HCT116 (cell line): ENCODE results near the gene FERMT1. TPM values are rescaled to one million over a fixed set of nuclear protein-coding genes. Genes with fewer than 3 reads are reported as not detected.

Source experiments
- ATAC-seq: fragments of 200-7000 bp; cut with Tn5 transposase; 2 replicates; pipeline ENCODE4 v1.9.1; 2020; ENCODE audit warnings: mild to moderate bottlenecking, moderate library complexity
- BruUV-seq: library from RNA; stranded (reverse); fragments of 400-500 nt; replicated peaks from 2 replicates; lab custom pipeline; 2021; lab: Mats Ljungman, UMichigan
- CTCF ChIA-PET: fragments of 300-600 bp; sonication (Branson Sonifier 250); formaldehyde crosslinking; loops from one replicate; lab custom pipeline; 2021; ENCODE audit warnings: antibody characterized with exemption; lab: Charles Lee
- POLR2A ChIA-PET: fragments of 300-600, 350-600 bp; sonication (Branson Sonifier 250); formaldehyde crosslinking; loops from one replicate; lab custom pipeline; 2021; ENCODE audit warnings: antibody characterized with exemption; lab: Charles Lee
- RAD21 ChIA-PET, 2 experiments: fragments of 300-600 bp; sonication (Branson Sonifier 250); formaldehyde crosslinking; loops; one replicate each; lab custom pipeline; 2023; ENCODE audit warnings: low total read pairs in 2 of 2; ENCODE audit not compliant: uncharacterized antibody in 2 of 2, unreplicated experiment in 2 of 2, low non-redundant PET in 1 of 2; lab: Charles Lee
- DNase-seq: peaks from one replicate; pipeline ENCODE4 v3.0.0-alpha.2; 2010; ENCODE audit warnings: low read depth, low spot score
- H2AFZ ChIP-seq: fragments of 200-600 bp; shearing (Covaris generic), sonication (generic); 2 replicates; pipeline ENCODE4 v1.6.1; 2017; ENCODE audit warnings: low read depth, mixed run types, mixed read lengths, antibody characterized with exemption, low read length; ENCODE audit not compliant: poor library complexity, severe bottlenecking
- H3K27ac ChIP-seq: 2 replicates; pipeline ENCODE4 v1.5.1; 2012; ENCODE audit warnings: low read depth, low read length
- H3K27me3 ChIP-seq: fragments of 200-600 bp; sonication (generic); 2 replicates; pipeline ENCODE4 v1.6.1; 2016; ENCODE audit warnings: mixed run types, low read length, mixed read lengths; ENCODE audit not compliant: insufficient read depth
- H3K36me3 ChIP-seq, 2 experiments: fragments of 200-500 bp in 1 of 2; fragments of 200-600 bp in 1 of 2; sonication (Bioruptor generic) in 1 of 2; sonication (generic) in 1 of 2; 2 replicates each; pipeline versions ENCODE4 v1.5.1 to v1.6.1; 2014 to 2016; ENCODE audit warnings: low read length in 2 of 2, inconsistent platforms in 1 of 2, mixed read lengths in 1 of 2, mixed run types in 1 of 2; ENCODE audit not compliant: insufficient read depth in 2 of 2, control insufficient read depth in 1 of 2
- H3K4me1 ChIP-seq, 2 experiments: fragments of 200-600 bp in 1 of 2; sonication (generic) in 1 of 2; 2 replicates each; pipeline versions ENCODE4 v1.5.1 to v1.6.1; 2012 to 2017; ENCODE audit warnings: low read length in 2 of 2, inconsistent platforms in 1 of 2, mild to moderate bottlenecking in 1 of 2, mixed read lengths in 1 of 2, mixed run types in 1 of 2, moderate library complexity in 1 of 2; ENCODE audit not compliant: insufficient read depth in 2 of 2, control insufficient read depth in 1 of 2
- H3K4me2 ChIP-seq: fragments of 200-600 bp; sonication (generic); 2 replicates; pipeline ENCODE4 v1.6.1; 2017; ENCODE audit warnings: mixed run types, low read length, mixed read lengths
- H3K4me3 ChIP-seq, 2 experiments: fragments of 200-600 bp in 1 of 2; sonication (generic) in 1 of 2; replicated peaks in 1 of 2; 2 replicates each; pipeline ENCODE4 v1.5.1; 2011 to 2016; ENCODE audit warnings: low read length in 2 of 2, control low read depth in 1 of 2, low read depth in 1 of 2, mild to moderate bottlenecking in 1 of 2, mixed read lengths in 1 of 2, mixed run types in 1 of 2
- H3K79me2 ChIP-seq: fragments of 200-600 bp; sonication (generic); 2 replicates; pipeline ENCODE4 v1.6.1; 2017; ENCODE audit warnings: mild to moderate bottlenecking, mixed run types, low read length, moderate library complexity, mixed read lengths; ENCODE audit not compliant: insufficient read depth
- H3K9ac ChIP-seq: fragments of 200-600 bp; sonication (generic); 2 replicates; pipeline ENCODE4 v1.6.1; 2016; ENCODE audit warnings: low read length, mixed read lengths
- H3K9me2 ChIP-seq: fragments of 200-600 bp; sonication (generic), shearing (Covaris generic); 2 replicates; pipeline ENCODE4 v1.6.1; 2017; ENCODE audit warnings: mixed run types, mild to moderate bottlenecking, moderate library complexity; ENCODE audit not compliant: insufficient read depth
- H3K9me3 ChIP-seq, 2 experiments: fragments of 200-500 bp in 1 of 2; fragments of 200-600 bp in 1 of 2; sonication (Bioruptor generic) in 1 of 2; sonication (generic) in 1 of 2; 2 replicates each; pipeline ENCODE4 v1.6.1; 2014 to 2017; ENCODE audit warnings: low read length in 2 of 2, mixed read lengths in 2 of 2, inconsistent platforms in 1 of 2, low read depth in 1 of 2, mild to moderate bottlenecking in 1 of 2, mixed run types in 1 of 2, moderate library complexity in 1 of 2; ENCODE audit not compliant: control insufficient read depth in 1 of 2, insufficient read depth in 1 of 2
- H4K20me1 ChIP-seq: fragments of 200-600 bp; sonication (generic), shearing (Covaris generic); 2 replicates; pipeline ENCODE4 v1.6.1; 2017; ENCODE audit warnings: mixed run types, mild to moderate bottlenecking, moderate library complexity; ENCODE audit not compliant: insufficient read depth
- ATF3 ChIP-seq: IDR thresholded peaks from 2 replicates; pipeline ENCODE4 v1.6.1; 2012
- CEBPB ChIP-seq: IDR thresholded peaks from 2 replicates; pipeline ENCODE4 v1.6.1; 2012; ENCODE audit warnings: low read depth
- EGR1 ChIP-seq: IDR thresholded peaks from 2 replicates; pipeline ENCODE4 v1.6.1; 2012; ENCODE audit warnings: low read depth
- REST ChIP-seq: IDR thresholded peaks from 2 replicates; pipeline ENCODE4 v1.6.1; 2012; ENCODE audit warnings: low read depth
- SP1 ChIP-seq: IDR thresholded peaks from 2 replicates; pipeline ENCODE4 v1.6.1; 2012; ENCODE audit warnings: low read depth
- YY1 ChIP-seq: IDR thresholded peaks from 2 replicates; pipeline ENCODE4 v1.6.1; 2011; ENCODE audit warnings: low read length, low read depth, moderate library complexity, mild to moderate bottlenecking; ENCODE audit not compliant: insufficient replicate concordance; ENCODE audit errors: extremely low read depth
- ZFX ChIP-seq: fragments of 450-650 bp; IDR thresholded peaks from 2 replicates; pipeline ENCODE4 v1.6.1; 2017
- intact Hi-C: fragments of 100-400 bp; cut with micrococcal nuclease; formaldehyde crosslinking; loops from 2 replicates; pipeline ENCODE4 v1.10.0; 2022
- total RNA-seq: library from RNA; stranded (reverse); gene quantifications from one replicate; pipeline ENCODE4 v1.2.1, GENCODE V29; 2021; ENCODE audit not compliant: unreplicated experiment

The FERMT1 gene
- total RNA-seq, 1 experiment from 2014 or later: 34.9 TPM

- Histone ChIP-seq H3K36me3 (peaks cover 20 to 22% of the 10 kb centered on the region in 2 experiments; a peak in 3 of 4 replicates), H3K9me2 (no peaks in the 10 kb centered on the region), H3K27me3 (no peaks in the 10 kb centered on the region), H3K79me2 (no peaks in the 10 kb centered on the region), H2AFZ (no peak overlapping the region), H3K9me3 (no peaks in the 10 kb centered on the region), H3K9ac (no peak overlapping the region), H3K4me1 (no peaks in the 10 kb centered on the region), H3K27ac (no peak overlapping the region), H3K4me2 (no peak overlapping the region), H3K4me3 (no peak overlapping the region), H4K20me1 (no peaks in the 10 kb centered on the region)
- TF ChIP-seq SP1: no peak
- TF ChIP-seq EGR1: no peak
- TF ChIP-seq ZFX: no peak
- TF ChIP-seq REST: no peak
- no peak for TF ChIP-seq YY1
- TF ChIP-seq ATF3: no peak
- no peak for TF ChIP-seq CEBPB
- DNase-seq: no peak
- no TSS peak for BruUV-seq
- ChIA-PET CTCF (no interaction called here), RAD21 (no interaction called here), POLR2A (no interaction called here)
- no peak for ATAC-seq
- intact Hi-C loops: no loop called here
Measured at GRCh38 chr20:6094063-6094462, 28.8 kb downstream of the FERMT1 start.
